Measurements from ENCODE around the gene PDCD1. TPM values are rescaled to one million over a fixed set of nuclear protein-coding genes. Genes with fewer than 3 reads are reported as not detected.

The PDCD1 gene
- total RNA-seq, 1 experiment from 2014 or later: not detected

Other genes starting within 250 kb of the PDCD1 start
- gene THAP4, start 221.7 kb downstream of the PDCD1 start, total RNA-seq (2014; rRNA removed; shearing (Covaris generic); ENCODE audit: low replicate concordance): 74.7 and 87.0 TPM in 2 replicates
- 68.3 and 77.2 TPM in 2 replicates for gene ATG4B, start 221.2 kb downstream of the PDCD1 start, total RNA-seq (2014; rRNA removed; shearing (Covaris generic); ENCODE audit: low replicate concordance)
- gene DTYMK, start 172.1 kb downstream of the PDCD1 start, total RNA-seq (2014; rRNA removed; shearing (Covaris generic); ENCODE audit: low replicate concordance): 93.0 and 140 TPM in 2 replicates
- 31.9 and 41.0 TPM in 2 replicates for gene ING5, start 156.9 kb downstream of the PDCD1 start, total RNA-seq (2014; rRNA removed; shearing (Covaris generic); ENCODE audit: low replicate concordance)
- 14.0 and 14.2 TPM in 2 replicates for gene D2HGDH, start 124.3 kb downstream of the PDCD1 start, total RNA-seq (2014; rRNA removed; shearing (Covaris generic); ENCODE audit: low replicate concordance)
- not detected in 2 replicates for gene GAL3ST2, start 82.1 kb downstream of the PDCD1 start, total RNA-seq (2014; rRNA removed; shearing (Covaris generic); ENCODE audit: low replicate concordance)
- gene NEU4, start 49.7 kb downstream of the PDCD1 start, total RNA-seq (2014; rRNA removed; shearing (Covaris generic); ENCODE audit: low replicate concordance): 0.24 and 5.9 TPM in 2 replicates
- gene RTP5, start 10.8 kb upstream of the PDCD1 start, total RNA-seq (2014; rRNA removed; shearing (Covaris generic); ENCODE audit: low replicate concordance): not detected in 2 replicates

All from Caki2 (cell line).